Tibial nerve (tissue), 4 donors: Measurements from ENCODE around the gene ZNRF1.

Experiments
- CTCF ChIP-seq, 5 experiments: fragments of 200-600 bp in 3 of 5; fragments of 450-650 bp in 2 of 5; sonication (generic) in 3 of 5; IDR thresholded peaks; one replicate each; pipeline ENCODE4 v1.5.1; 2016 to 2019; ENCODE audit warnings: antibody characterized with exemption in 5 of 5, mild to moderate bottlenecking in 3 of 5, moderate library complexity in 2 of 5
- EP300 ChIP-seq, 2 donors: sonication (generic); formaldehyde crosslinking; IDR thresholded peaks; one replicate each; pipeline ENCODE4 v1.6.1; 2017; ENCODE audit warnings: antibody characterized with exemption in 2 of 2, mild to moderate bottlenecking in 1 of 2
- POLR2A ChIP-seq, 2 donors: fragments of 450-650 bp; IDR thresholded peaks; one replicate each; pipeline ENCODE4 v1.6.1; 2017; ENCODE audit warnings: antibody characterized with exemption in 2 of 2, mild to moderate bottlenecking in 2 of 2, moderate library complexity in 2 of 2

- TF ChIP-seq CTCF (IDR thresholded peaks at IDR 0.05) (no peak), POLR2A (IDR thresholded peaks at IDR 0.05) (no peak), EP300 (IDR thresholded peaks at IDR 0.05) (no peak)
These were observed 23.7 kb downstream of the ZNRF1 start for GRCh38 chr16:75022567-75022966.
